ENCODE measurements around the gene TXNDC5. TPM values are rescaled to one million over a fixed set of nuclear protein-coding genes. Genes with fewer than 3 reads are reported as not detected.

The TXNDC5 gene
- total RNA-seq, 2 experiments from 2014 or later = 312 to 319 TPM

DNA sequence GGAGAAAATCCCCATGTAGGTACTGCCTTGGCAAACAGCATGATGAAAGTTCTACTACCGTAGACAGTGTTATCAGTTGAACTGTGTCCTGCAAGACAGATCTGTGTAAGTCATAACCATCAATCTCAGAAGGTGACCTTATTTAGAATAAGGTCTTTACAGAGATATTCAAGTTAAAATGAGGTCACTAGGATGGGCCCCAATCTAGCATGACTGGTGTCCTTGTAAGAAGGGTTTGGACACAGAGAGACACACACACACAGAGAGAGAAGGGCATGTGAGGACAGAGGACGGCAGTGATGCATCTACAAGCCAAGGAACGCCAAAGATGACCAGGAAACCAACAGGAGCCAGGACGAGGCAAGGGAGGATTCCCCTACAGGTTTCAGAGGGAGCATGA lies 8.8 kb downstream of the TXNDC5 start:
- no TSS peak for BruUV-seq (replicated peaks)

DNA sequence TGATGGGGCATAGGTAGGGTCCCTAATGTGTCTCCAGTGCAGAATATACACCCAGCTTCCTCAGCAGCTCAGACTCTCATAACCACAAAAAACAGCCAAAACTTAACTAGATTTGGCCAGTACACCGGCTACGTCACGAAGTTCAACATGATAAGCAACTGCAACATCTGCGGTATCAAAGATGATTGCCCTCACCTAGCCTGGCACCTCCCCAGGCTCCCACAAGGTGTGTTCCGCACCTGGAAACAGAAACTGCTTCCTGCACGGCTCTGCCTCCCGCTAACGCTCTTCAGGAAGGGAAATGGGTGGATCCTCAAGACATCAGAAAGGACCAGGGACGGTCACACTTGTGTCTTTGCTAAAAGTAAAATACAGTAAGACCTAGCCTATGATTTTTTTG lies 9.5 kb downstream of the TXNDC5 start:
- no peak for TF ChIP-seq EZH2phosphoT487 (IDR thresholded peaks at IDR 0.05; ENCODE audit: borderline replicate concordance, low read depth, low read length)
- TF ChIP-seq, protein P1, sequence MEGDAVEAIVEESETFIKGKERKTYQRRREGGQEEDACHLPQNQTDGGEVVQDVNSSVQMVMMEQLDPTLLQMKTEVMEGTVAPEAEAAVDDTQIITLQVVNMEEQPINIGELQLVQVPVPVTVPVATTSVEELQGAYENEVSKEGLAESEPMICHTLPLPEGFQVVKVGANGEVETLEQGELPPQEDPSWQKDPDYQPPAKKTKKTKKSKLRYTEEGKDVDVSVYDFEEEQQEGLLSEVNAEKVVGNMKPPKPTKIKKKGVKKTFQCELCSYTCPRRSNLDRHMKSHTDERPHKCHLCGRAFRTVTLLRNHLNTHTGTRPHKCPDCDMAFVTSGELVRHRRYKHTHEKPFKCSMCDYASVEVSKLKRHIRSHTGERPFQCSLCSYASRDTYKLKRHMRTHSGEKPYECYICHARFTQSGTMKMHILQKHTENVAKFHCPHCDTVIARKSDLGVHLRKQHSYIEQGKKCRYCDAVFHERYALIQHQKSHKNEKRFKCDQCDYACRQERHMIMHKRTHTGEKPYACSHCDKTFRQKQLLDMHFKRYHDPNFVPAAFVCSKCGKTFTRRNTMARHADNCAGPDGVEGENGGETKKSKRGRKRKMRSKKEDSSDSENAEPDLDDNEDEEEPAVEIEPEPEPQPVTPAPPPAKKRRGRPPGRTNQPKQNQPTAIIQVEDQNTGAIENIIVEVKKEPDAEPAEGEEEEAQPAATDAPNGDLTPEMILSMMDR (conservative IDR thresholded peaks at IDR 0.05; ENCODE audit: low read length) = no peak
- intact Hi-C loops (cut with micrococcal nuclease; ENCODE audit: unreplicated experiment) = no loop called here
- H4K20me1 ChIP-seq (ENCODE audit: insufficient read depth, low read length) = peaks cover 32% of the 10 kb centered on the region
- H3K79me2 ChIP-seq (ENCODE audit: insufficient read depth, low read depth, low read length) = peaks cover 63% of the 10 kb centered on the region
- peaks cover 77% of the 10 kb centered on the region for H3K4me1 ChIP-seq (ENCODE audit: insufficient read depth, low read length, poor library complexity, severe bottlenecking)
- BruUV-seq (replicated peaks) = no TSS peak
- POLR2A ChIA-PET = interaction anchor here (0.7 to 5.3 kb wide), 5 partner anchors 8 to 118 kb away, joined by 4 to 39 read pairs (median 9); no protein-coding TSS in a partner anchor
- peaks cover 100% of the 10 kb centered on the region for H3K36me3 ChIP-seq (ENCODE audit: insufficient read depth, low read length)
- CTCF ChIA-PET (ENCODE audit: unreplicated experiment) = no interaction called here
- H3K27ac ChIP-seq (ENCODE audit: low read depth, low read length, poor library complexity, severe bottlenecking) = peak overlapping the region; percentile 39
- no peaks in the 10 kb centered on the region for H3K9me3 ChIP-seq (ENCODE audit: low read length)
- H3K4me3 ChIP-seq (ENCODE audit: low read depth, low read length, poor library complexity, severe bottlenecking) = no peak overlapping the region
- H3K9me2 ChIP-seq (ENCODE audit: insufficient read depth, low read length) = no peaks in the 10 kb centered on the region
- peak overlapping the region; percentile 33 for H3K4me2 ChIP-seq (ENCODE audit: low read length)
- H2AFZ ChIP-seq (ENCODE audit: low read length) = no peak overlapping the region
- no peak for DNase-seq (ENCODE audit: low spot score)

More for the DNA sequence above, 8.8 kb downstream of the TXNDC5 start:
- peak overlapping the region; percentile 39 for H3K27ac ChIP-seq (ENCODE audit: low read depth, low read length, poor library complexity, severe bottlenecking)
- H3K4me1 ChIP-seq (ENCODE audit: insufficient read depth, low read length, poor library complexity, severe bottlenecking) = peaks cover 82% of the 10 kb centered on the region
- no peaks in the 10 kb centered on the region for H3K9me2 ChIP-seq (ENCODE audit: insufficient read depth, low read length)
- no peaks in the 10 kb centered on the region for H3K9me3 ChIP-seq (ENCODE audit: low read length)
- H3K36me3 ChIP-seq (ENCODE audit: insufficient read depth, low read length) = peaks cover 98% of the 10 kb centered on the region
- DNase-seq (ENCODE audit: low spot score) = no peak
- H3K79me2 ChIP-seq (ENCODE audit: insufficient read depth, low read depth, low read length) = peaks cover 64% of the 10 kb centered on the region
- intact Hi-C loops (cut with micrococcal nuclease; ENCODE audit: unreplicated experiment) = no loop called here
- H2AFZ ChIP-seq (ENCODE audit: low read length) = no peak overlapping the region
- peaks cover 32% of the 10 kb centered on the region for H4K20me1 ChIP-seq (ENCODE audit: insufficient read depth, low read length)
- peak overlapping the region; percentile 33; the same call in 1 of the 2 replicates for H3K4me2 ChIP-seq (ENCODE audit: low read length)
- ChIA-PET POLR2A (no interaction called here), CTCF (ENCODE audit: unreplicated experiment) (interaction anchor here (1.3 kb wide), 1 partner anchor 15 kb away, joined by 3 read pairs; no protein-coding TSS in a partner anchor)
- no peak overlapping the region for H3K4me3 ChIP-seq (ENCODE audit: low read depth, low read length, poor library complexity, severe bottlenecking)
- TF ChIP-seq, protein P1 (conservative IDR thresholded peaks at IDR 0.05; ENCODE audit: low read length) = no peak
- TF ChIP-seq EZH2phosphoT487 (IDR thresholded peaks at IDR 0.05; ENCODE audit: borderline replicate concordance, low read depth, low read length) = no peak

DNA sequence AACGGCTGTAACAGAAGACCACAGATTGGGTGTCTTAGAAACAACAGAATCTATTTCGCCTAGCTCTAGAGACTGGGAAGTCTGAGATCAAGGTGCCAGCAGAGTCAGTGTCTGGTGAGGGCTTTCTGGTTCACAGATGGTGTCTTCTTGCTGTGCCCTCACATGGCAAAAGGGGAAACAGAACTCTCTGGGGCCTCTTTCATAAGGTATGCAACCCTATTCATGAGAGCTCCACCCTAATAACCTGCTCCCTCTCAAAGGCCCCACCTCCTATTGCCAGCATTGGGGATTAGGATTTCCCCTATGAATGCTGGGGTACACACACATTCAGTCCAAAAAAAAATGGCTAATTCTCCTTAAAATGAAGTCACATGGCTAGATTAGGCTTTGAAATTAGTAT lies 10.0 kb downstream of the TXNDC5 start:
- no peak overlapping the region for H3K4me3 ChIP-seq (ENCODE audit: low read depth, low read length, poor library complexity, severe bottlenecking)
- no peaks in the 10 kb centered on the region for H3K9me3 ChIP-seq (ENCODE audit: low read length)
- ChIA-PET POLR2A (interaction anchor here (0.5 to 5.3 kb wide), 10 partner anchors 8 to 197 kb away, joined by 3 to 39 read pairs (median 6); no protein-coding TSS in a partner anchor), CTCF (ENCODE audit: unreplicated experiment) (no interaction called here)
- H3K79me2 ChIP-seq (ENCODE audit: insufficient read depth, low read depth, low read length) = peaks cover 61% of the 10 kb centered on the region
- H2AFZ ChIP-seq (ENCODE audit: low read length) = no peak overlapping the region
- H3K36me3 ChIP-seq (ENCODE audit: insufficient read depth, low read length) = peaks cover 100% of the 10 kb centered on the region
- peak overlapping the region; percentile 39 for H3K27ac ChIP-seq (ENCODE audit: low read depth, low read length, poor library complexity, severe bottlenecking)
- BruUV-seq (replicated peaks) = no TSS peak
- H4K20me1 ChIP-seq (ENCODE audit: insufficient read depth, low read length) = peaks cover 29% of the 10 kb centered on the region
- intact Hi-C loops (cut with micrococcal nuclease; ENCODE audit: unreplicated experiment) = no loop called here
- peaks cover 74% of the 10 kb centered on the region for H3K4me1 ChIP-seq (ENCODE audit: insufficient read depth, low read length, poor library complexity, severe bottlenecking)
- no peaks in the 10 kb centered on the region for H3K9me2 ChIP-seq (ENCODE audit: insufficient read depth, low read length)
- DNase-seq (ENCODE audit: low spot score) = peak; percentile 57
- TF ChIP-seq EZH2phosphoT487 (IDR thresholded peaks at IDR 0.05; ENCODE audit: borderline replicate concordance, low read depth, low read length) = no peak
- TF ChIP-seq, protein P1 (conservative IDR thresholded peaks at IDR 0.05; ENCODE audit: low read length) = no peak
- peak overlapping the region; percentile 33 for H3K4me2 ChIP-seq (ENCODE audit: low read length)

Measured in OCI-LY7 (cell line).